ENCODE measurements around the gene SAMD13.

Gene SAMD13

DNA sequence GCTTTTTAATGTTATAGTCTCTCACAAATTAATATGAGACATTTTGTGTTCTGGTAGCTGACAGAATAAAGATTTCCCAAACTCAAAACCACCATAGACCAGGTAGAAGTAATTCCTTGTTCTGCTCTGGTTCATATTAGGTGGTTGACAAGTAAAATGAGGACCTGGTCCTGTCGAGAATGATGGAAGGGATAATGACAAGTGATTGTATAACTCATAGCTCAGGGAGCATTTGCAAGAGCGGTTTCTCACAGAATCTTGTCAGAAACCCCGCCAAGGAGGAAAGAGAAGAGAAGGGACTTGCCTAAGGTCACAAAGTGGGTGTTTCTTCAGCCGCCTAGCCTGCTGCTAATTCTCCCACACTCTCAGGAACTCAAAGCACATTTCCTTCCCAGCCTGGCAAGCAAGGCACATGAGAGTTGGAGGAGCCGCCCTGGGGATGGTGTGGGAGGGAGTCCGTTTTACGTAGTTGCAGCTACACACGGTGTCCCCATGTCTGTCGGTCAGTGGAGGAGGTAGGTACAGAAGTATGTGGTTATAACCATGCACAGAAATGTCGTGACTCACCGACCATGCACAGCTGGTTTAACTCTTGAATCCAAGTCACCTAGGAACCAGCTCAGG is 46.5 kb downstream of the SAMD13 start:
- no peak for DNase-seq

DNA sequence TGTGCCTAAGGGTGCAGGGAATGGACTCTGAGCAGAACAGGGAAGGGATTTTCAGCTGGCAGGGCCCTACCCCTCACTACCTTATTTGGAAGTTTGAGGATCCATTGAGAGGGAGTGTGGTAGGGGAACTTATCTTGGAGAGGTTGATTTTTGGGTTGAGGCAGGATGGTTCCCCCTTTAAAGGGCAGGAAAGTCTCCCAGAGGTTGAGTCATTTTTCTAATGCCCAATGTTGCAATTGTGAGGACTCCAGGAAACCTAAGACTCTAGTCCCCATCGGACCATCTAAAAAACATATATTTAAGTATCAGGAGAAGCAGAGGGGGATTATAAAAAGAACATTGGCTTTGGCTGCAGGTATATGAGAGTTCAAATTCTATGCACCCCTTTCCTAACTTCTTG is 47.3 kb downstream of the SAMD13 start:
- no peak for DNase-seq

DNA sequence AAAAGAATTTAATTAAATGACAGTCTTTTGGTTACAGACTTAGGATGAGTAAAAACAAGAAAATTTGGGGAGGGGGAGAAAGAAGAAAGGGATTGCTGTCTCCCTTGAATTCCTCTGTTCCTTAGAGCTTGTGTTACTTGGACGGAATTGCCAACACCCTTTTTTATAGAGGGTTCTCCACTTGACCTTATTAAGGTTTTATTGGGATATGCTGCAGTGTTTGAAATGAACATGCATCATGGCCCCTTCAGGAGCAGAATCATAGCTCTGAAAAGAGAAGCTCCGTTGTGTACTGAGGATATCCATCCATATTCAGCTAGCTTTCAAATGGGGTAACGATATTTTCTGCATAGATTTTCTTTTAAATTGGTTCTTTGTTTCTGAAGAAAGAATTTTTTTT is 48.6 kb downstream of the SAMD13 start:
- no peak for DNase-seq

DNA sequence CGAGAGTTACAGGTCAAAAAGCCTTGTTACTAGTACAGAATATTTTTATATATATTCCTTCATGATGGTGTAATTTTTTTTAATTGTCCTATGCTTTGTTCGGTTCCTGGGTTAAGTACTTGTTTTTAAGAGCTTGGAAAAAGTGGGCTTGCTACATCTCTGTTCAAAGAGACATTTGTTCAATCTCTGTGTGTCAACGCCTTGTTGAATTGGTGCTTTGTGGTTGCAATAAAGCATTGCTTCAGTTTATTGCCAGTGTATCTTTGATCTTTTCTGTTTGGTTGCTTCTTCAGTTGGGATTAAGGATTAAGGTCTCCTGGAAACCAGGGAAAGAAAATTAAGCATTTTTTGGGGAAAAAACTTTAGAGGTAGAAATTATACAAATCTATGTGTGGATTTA is 49.0 kb downstream of the SAMD13 start:
- no peak for DNase-seq

DNA sequence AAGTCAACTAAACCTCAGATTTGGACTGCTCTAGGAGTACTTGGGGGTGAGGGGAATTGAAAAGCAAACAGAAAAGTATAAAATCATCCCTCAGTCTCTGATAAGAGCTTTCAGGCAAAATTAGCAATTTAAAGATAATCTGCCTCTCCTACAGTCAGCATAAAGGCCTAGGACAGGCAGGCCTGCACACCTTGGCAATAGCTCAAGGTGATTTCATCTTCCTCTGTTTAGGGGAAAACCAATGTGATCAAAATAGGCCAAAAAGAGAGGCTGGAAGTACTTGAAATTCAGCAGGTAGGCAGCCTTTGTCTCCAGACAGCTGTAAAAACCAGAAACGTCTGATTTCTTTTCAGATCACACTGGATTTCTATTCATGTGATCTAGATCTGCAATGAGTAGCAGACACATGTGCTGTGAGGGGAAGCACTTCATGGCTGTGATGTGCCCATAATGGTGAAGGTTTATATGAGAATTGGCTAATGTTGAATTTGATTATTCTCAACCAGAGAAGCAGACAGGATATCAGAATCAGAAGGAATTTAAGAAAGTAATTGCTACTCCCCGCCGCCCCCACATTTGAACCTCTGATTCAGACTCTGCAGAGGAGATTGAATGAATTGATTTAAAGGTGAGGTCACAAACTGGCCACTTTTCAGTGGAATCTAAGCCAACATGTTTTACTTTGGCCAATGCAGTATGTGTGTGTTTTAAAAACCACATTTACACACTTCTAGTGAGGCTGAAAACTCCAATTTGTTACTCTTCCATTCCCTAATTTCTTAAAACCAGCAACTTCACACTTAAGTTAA is 51.0 kb downstream of the SAMD13 start:
- DNase-seq, result no peak

DNA sequence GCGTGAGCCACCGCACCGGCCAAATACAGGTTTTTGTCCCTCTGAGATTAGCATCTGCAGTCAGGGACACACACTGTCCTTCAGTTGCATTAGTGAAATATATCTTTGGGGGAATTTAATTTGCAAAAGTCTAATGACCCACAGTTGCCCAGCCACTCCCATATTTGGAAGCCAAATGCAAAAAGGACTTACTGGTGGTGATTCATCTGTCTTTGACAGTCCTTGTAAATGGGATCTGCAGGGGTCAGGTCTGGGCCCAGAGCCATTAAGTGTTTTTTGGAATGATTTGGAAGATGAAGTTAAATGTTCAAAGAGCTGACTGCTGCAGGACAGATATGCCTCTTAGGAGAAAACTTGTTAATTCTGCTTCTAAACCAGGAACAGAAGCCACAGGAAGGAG is 52.2 kb downstream of the SAMD13 start:
- DNase-seq, result no peak

DNA sequence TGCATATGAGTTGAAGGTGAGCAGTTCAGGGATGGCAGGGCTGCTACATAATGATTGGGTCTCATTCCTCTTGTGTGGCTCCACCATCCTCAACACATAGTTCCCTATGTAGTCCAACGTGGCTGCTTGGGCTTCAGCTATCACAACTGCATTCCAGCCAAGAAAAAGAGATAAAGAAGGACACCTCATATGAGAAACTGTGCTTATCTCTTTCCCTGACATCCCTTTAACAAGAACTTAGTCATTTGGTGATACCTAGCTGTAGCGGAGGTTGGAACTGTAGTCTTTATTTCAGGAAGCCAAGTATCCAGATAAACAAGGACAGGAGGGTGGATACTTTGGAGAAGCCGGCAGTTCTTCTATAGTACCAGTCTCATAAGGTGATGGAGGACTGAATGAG is 54.0 kb downstream of the SAMD13 start:
- DNase-seq, result no peak

DNA sequence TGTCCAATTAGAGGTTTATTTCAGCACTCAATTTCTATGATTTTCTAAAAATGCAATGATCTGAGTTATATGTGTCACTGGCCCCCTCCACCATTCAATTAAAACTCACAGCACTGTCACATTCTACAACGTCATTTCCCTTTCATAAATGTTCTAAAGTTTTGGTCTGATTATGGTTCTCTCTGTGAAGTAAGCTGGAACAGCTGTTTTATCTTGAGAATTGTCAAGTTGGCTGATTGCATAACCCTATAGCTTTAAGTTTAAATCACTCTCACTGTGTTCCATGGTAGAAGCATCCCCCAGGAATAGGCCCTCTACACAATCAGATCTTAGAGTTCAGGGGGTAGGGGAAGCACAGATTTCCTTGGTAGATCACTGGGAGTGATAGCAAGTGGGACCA is 55.4 kb downstream of the SAMD13 start:
- no peak for DNase-seq

DNA sequence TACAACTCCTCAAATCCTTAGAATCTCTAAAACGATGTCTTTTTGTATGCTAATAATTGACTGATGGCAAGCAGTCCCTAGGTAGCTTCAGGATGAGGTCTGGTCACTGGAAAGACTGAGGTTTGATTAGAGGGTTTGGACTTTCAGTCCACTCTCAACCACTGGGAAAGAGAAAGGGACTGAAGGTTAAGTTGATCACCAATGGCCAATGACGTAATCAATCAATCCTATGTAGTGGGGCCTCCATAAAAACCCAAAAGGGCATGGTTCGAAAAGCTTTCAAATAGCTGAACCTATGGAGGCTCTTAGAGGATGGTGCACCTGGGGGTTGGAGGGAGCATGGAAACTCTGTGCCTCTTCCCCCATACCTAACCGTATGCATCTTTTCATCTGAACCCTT is 57.2 kb downstream of the SAMD13 start:
- no peak for DNase-seq

DNA sequence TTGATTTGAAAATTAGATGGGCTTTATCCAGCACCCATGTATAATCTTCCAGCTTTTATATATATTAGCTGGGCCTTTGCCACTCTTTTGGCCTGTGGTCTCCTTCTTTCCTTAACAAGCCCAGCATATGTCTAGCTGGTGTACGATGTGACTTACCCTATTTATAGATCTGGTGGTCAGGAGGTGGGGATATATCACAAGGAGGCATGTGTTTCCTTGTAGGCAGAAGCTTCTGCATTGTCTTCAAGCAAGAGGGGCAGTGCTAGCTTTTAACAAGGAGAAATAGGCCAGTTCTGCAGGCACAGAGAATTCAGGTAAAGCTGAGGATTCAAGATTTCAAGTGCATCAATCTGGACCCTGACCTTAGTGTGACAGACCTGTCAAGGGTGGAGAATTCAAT is 58.8 kb downstream of the SAMD13 start:
- DNase-seq, result no peak

DNA sequence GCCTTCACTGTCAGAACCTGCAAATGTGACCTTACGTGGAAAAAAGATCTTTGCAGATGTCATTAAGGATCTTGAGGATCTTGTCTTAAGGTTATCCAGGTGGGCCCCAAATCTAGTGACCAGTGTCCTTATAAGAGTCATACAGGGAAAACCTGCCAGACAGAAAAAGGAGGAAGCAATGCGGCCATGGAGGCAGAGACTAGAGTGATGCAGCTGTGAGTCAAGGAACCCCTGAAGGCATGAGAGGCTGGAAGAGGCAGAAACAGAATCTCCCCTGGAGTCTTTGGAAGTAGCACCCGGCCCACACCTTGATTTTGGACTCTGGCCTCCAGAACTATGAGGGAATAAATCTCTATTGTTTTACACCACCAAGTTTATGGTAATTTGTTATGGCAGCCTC is 60.3 kb downstream of the SAMD13 start:
- no peak for DNase-seq

DNA sequence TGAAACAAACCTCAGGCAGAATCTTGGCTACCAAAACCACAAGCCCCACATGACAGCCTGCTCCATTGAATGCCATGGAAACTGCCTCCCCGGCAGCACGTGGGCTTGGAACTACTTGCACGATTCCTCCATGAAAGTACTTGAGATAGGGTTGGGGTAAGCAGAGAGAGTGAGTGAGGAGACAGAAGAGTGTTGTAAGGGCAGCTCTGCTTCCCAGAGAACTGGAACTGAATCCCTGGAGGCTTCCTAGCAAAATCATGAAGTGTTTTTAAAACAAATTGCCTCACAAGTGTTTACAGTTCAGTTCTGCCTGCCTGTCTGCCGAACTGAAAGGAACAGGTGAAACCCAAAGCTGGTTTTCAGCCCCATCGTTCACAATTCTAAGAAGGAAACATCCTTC is 61.5 kb downstream of the SAMD13 start:
- no peak for DNase-seq

DNA sequence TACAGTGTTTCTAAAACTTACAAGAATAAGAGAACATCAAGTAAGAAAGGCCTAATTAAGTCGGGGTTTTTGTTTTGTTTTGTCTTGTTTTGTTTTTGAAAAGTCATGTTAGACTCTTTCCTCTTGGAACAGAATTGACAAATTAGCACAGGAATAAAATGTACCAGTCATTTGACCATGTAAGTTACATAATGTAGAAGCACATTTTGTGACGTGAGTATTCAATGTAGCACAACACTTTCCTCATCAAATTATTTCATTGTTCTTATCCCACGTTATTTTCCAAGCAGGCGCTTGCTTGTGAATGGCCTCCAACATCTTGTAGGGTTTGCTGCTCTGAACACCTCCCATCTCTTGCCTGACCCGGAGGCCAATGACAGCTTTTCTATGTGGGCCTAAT is 62.1 kb downstream of the SAMD13 start:
- no peak for DNase-seq

DNA sequence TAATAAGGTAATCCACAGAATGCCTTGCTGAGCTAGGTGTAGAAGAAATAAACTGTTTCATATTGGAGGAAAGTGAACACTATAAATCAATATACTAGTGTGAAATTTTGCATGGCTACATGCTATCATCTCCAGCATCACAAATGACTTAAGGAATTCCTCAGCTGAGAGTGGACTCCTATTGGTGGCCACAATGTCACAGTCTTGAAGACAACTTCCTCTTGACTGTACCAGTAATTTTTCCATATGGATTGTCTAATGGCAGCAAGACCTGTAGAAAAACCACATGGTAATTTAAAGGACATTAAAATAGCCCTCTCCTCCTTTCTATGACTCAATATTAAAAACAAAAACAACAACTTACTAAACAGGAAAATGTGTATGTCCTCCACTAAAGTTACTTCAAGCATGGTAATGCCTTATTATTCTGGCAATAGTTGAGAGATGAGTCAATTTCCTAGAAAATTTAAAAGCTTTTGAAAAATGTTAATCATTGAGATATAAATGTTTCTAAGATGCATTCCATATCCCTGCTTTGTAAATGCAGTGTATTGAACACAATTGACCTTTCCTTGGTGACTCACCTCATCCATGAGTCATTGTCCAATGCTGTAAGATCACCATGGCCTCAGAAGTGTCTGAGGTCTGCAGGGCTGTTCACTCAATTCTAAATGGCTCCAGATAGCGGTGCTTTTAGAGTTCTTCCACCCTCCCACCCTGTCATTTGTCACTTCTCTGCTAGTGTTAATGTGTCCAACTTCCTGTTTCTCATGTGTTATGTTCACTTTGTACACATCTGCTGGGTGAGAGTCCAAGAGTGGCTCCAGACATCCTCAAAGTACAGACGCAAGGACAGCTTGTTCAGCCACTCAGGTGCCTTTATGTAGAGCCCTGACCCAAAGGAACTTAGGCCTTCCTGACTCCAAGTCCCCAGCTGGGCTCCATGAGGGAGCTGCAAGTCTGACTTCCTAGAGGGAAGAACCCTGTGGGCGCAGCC is 64.0 kb downstream of the SAMD13 start:
- no peak for DNase-seq

DNA sequence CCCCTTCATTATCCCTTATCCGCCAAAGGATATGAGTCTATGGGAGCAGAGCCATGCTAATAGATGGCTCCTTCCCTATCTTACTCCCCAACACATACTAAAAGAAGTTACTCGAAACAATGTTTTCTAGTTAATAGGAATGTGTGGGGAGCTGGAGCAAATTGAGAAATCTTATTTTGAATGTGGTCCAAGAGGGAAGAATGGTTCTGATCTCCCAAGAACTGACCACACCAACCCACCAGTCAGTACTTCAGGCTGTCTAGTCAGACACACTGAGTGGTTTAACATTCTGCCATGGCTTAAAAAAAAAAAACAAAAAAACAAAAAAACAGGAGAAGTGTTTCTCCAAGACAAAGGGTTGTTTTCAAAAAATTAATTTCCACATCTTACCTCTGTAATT is 65.3 kb downstream of the SAMD13 start:
- no peak for DNase-seq

DNA sequence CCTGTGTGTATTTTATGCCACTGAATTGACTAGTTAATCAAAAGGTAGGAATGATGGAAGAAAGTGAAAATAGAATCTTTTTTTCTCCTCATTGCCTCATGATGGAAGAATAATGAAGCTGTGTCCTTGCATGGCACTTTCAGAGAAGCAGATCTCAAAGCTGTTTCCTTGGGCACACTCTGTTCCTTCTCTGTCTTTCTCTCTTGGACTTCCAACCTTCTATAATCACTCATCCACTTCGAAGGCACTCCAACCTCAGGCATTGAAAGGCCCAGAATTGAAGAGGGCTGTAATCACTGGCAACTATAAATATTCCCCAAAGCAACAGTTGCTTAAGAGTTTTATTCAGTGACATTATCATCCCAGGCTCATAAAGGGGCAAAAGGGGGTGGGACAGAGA is 65.7 kb downstream of the SAMD13 start:
- no peak for DNase-seq

DNA sequence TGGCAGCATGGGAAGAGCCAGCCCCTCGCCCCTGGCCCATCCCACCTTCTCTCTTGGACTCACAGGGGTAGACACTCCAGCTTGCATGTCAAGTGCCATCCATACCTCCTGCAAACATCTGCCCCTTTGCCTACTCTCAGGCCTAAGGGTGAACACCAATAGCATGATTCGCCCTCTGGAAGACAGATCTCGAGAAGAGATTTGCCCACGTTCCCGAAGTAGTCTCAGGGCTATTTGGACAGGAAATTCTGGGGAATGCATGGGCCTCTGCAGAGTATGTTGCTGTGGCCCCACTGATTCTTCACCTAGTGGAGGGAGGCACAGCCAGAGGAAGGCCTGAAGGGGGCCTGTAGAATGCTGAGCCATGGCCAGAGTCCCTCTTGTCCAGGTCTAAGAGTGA is 66.9 kb downstream of the SAMD13 start:
- no peak for DNase-seq

DNA sequence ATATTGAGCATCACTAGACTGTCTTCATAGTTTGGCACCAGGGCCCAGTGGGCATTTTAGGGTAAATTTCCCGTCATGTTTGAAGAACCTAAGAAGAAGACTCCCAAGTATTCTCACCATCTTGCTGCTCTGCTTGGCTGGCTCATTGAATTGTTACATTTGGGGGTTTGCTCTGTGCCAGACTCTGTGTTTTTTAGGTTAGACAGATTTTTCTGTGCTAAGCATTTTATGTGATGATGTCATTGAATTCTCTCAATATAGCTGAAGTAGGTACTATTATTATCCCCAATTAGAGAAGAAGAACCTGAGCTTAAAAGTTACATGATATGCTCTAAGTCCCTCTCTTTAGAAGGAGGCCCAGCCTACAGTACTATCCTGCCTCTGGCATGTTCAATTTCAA is 68.8 kb downstream of the SAMD13 start:
- no peak for DNase-seq

DNA sequence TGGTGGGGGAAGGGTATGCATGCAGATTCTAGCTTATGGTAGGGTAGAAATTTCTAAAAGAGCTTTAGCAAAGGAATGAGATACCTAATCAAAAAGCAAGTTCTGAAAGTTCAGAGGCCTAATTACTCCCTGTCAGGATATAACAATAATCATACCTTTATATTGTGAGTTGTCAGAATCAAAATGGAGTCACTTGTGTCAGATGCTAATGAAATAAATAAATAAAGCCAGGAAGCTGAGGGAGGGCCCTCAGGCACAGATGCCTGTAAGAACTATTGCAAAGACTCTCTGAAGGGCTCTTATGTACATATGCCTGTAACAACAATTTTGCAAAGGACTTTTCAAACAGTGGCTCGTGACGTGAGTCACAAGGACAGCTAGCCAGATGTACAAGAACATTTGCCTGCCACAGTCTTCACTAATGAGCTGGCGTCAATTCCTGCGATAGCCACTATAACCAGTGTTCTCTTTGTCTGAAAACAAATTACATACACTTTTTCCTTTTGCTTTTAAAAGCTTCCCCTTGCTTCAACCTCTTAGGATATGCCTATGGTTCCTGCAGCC is 69.4 kb downstream of the SAMD13 start:
- no peak for DNase-seq

DNA sequence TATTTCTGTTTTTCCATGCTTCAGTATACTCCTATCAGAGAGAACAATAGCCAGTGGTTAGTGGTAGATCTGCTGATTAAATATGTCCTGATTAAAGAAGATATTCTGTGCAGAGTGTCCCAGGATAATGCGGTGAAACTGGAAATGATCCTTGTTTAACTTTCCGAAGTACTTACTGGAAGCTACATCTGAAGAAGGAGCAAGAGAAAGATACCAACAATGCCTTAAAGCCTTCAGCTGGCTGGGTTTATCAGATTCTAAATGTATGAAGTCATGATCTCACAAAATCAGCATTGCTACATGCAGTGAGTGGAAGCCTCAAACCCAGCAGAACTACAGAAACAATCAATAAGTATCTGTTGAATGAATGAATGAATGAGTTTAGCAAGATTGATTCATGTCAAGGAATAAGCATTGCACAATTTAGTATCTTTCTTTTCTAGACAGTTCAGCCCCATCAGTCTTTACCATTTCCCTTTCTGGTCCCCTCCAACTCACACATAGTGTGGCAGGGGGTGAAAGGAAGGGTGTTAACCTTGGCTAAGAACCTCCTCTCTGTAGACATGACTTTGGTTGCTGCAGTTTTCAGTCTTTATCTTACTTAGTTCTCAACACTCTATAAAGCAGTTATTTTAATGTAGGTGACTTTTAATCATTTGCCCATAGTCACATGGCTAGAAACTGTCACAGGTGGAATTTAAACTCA is 72.1 kb downstream of the SAMD13 start:
- DNase-seq, result no peak

DNA sequence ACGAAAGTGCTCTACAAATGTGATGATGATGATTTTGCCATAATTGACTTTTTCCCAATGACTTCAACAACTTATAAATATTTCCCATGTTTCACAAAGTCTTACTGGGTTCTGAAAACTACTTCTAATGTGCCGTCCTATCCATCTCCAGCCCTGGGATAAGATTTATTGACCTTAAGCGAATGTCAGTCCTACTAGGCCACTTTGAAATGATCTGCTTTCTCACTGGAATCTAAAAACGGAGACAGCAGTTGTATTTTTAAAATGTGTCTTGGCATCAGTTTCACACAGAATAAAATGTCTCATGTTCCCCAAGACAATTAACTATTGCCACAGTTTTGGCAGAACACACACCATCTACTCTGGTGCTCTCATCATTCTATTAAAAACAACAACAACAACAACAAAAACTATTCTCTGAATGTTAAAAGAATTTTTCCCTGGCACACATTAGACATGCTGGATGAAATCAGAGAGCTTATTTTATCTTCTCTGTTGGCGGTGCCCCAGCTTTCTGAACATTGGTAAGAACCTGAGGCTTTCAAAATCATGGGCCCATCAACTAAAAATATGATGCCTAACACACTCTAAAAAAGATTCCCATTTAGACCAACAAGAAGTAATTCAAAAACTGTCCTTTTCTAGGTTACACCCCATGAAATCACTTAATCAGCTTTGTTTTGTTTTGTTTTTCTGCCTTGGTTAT is 73.6 kb downstream of the SAMD13 start:
- no peak for DNase-seq
